D341Med (cell line): ENCODE results near the gene CTNND2.
"Not testable (repeated sequence)": the region's sequence is repeated elsewhere in the genome, so short reads cannot be mapped to it uniquely, and the experiment has no call there.

Experiments used
- DNase-seq: peaks from one replicate; pipeline ENCODE4 v3.0.0; 2012; ENCODE audit warnings: low spot score

The CTNND2 gene

GRCh38 chr5:11873587-11873986 is 30.7 kb downstream of the CTNND2 start:
- no peak for DNase-seq

GRCh38 chr5:11869203-11869602 is 35.0 kb downstream of the CTNND2 start:
- no peak for DNase-seq

- no peak for DNase-seq
Observed at GRCh38 chr5:11863911-11864310, 40.3 kb downstream of the CTNND2 start.

GRCh38 chr5:11857391-11857790 is 46.9 kb downstream of the CTNND2 start:
- no peak for DNase-seq

GRCh38 chr5:11854936-11855335 is 49.3 kb downstream of the CTNND2 start:
- DNase-seq: peak; percentile 44

GRCh38 chr5:11853796-11854195 is 50.5 kb downstream of the CTNND2 start:
- no peak for DNase-seq

- DNase-seq: no peak
Observed at GRCh38 chr5:11853140-11853539, 51.1 kb downstream of the CTNND2 start.

- no peak for DNase-seq
Observed at GRCh38 chr5:11852717-11853087, 51.5 kb downstream of the CTNND2 start.

GRCh38 chr5:11851965-11852716 is 52.1 kb downstream of the CTNND2 start:
- DNase-seq: no peak

- no peak for DNase-seq
Observed at GRCh38 chr5:11851416-11851815, 52.8 kb downstream of the CTNND2 start.

GRCh38 chr5:11828566-11828965 is 75.7 kb downstream of the CTNND2 start:
- not testable (repeated sequence) for DNase-seq

- DNase-seq: no peak
Observed at GRCh38 chr5:11822598-11822997, 81.6 kb downstream of the CTNND2 start.

- no peak for DNase-seq
Observed at GRCh38 chr5:11815916-11816315, 88.3 kb downstream of the CTNND2 start.

GRCh38 chr5:11815481-11815880 is 88.8 kb downstream of the CTNND2 start:
- no peak for DNase-seq

GRCh38 chr5:11814373-11814772 is 89.9 kb downstream of the CTNND2 start:
- DNase-seq: no peak

- DNase-seq: no peak
Observed at GRCh38 chr5:11809407-11809806, 94.8 kb downstream of the CTNND2 start.

GRCh38 chr5:11803436-11803835 is 100.8 kb downstream of the CTNND2 start:
- no peak for DNase-seq

- DNase-seq: no peak
Observed at GRCh38 chr5:11801061-11801460, 103.2 kb downstream of the CTNND2 start.

- DNase-seq: peak; percentile 53
Observed at GRCh38 chr5:11797132-11797531, 107.1 kb downstream of the CTNND2 start.

GRCh38 chr5:11793396-11793795 is 110.8 kb downstream of the CTNND2 start:
- DNase-seq: no peak

- DNase-seq: no peak
Observed at GRCh38 chr5:11792621-11793020, 111.6 kb downstream of the CTNND2 start.

GRCh38 chr5:11791792-11792191 is 112.5 kb downstream of the CTNND2 start:
- DNase-seq: no peak

- no peak for DNase-seq
Observed at GRCh38 chr5:11790201-11790600, 114.0 kb downstream of the CTNND2 start.

GRCh38 chr5:11785771-11786352 is 118.4 kb downstream of the CTNND2 start:
- no peak for DNase-seq
